Heart left ventricle (tissue), 13 donors: ENCODE results near the gene NT5C3B.

Source experiments
- POLR2A ChIP-seq, 2 donors: fragments of 450-650 bp; IDR thresholded peaks; one replicate each; pipeline ENCODE4 v1.6.1; 2017; ENCODE audit warnings: antibody characterized with exemption in 2 of 2, mild to moderate bottlenecking in 2 of 2, moderate library complexity in 2 of 2
- TF ChIP-seq, protein P1 (sequence below), 12 donors: fragments of 200-600 bp; sonication (generic) in 4 of 12; IDR thresholded peaks; one replicate each; pipeline versions ENCODE4 v1.5.0 to v1.8.0; 2018 to 2022; ENCODE audit warnings: antibody characterized with exemption in 12 of 12, mild to moderate bottlenecking in 5 of 12
- donor health status: ischemic (EF 13 %, LVEDD 7.1; RV severe dilation, severe dysfunction).
- donor health status: DM: no; HTN: yes; CAD: no.
- donor health status: DM: no; HTN: no; CAD: no.
- donor health status: ischemic (EF 25% LVEDD 6.9; RV normal size, moderate dysfunction).
- donor health status: ischemic (EF 25% LVEDD 5.7; RV mildly dilated, moderate dysfunction).
- donor health status: ischemic (EF 35%, LVEDD 5.7; RV mildly dilated, moderate dysfunction).
- donor health status: nonischemic (EF 11% LVEDD 7.7; RV severe dilation, severe dysfunction).
- donor health status: DM: yes; HTN: yes; CAD: no.
- donor health status: PGD.
- donor health status: ischemic (EF 29% LVEDD 5.4; RV normal size, mild dysfunction).
- donor health status: nonischemic (EF 23%, LVEDD 6.1; RV moderate dilation, normal function).

DNA sequence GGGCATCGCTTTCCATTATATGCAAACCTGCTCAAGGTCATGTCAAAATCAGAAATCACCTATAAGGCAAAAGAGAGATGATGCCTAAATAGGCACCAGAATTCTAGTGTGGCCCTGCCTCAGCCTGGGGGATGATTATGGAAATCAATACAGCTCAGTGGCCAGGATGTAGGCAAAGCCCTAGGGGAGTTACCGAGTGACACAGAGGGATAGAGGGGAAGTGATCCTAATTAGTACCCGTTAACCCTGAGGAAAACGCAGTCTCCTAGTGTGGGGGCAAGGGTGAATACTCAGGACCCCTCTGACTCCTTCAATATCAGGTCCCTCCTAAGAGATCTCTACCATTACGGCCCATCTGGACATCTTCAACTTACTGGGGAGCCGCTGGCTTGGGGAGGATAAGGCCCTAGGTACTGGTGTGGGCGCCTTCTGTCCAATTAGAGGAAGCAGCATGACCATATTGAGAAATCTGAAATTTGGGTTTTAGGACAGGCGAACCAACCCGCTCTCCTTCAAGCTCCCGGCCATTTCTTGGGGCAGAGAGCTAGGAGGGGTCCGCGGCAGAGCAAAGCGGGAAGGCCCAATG is 725 bp downstream of the NT5C3B start:
- TF ChIP-seq POLR2A (IDR thresholded peaks at IDR 0.05), result no peak
- TF ChIP-seq, protein P1, sequence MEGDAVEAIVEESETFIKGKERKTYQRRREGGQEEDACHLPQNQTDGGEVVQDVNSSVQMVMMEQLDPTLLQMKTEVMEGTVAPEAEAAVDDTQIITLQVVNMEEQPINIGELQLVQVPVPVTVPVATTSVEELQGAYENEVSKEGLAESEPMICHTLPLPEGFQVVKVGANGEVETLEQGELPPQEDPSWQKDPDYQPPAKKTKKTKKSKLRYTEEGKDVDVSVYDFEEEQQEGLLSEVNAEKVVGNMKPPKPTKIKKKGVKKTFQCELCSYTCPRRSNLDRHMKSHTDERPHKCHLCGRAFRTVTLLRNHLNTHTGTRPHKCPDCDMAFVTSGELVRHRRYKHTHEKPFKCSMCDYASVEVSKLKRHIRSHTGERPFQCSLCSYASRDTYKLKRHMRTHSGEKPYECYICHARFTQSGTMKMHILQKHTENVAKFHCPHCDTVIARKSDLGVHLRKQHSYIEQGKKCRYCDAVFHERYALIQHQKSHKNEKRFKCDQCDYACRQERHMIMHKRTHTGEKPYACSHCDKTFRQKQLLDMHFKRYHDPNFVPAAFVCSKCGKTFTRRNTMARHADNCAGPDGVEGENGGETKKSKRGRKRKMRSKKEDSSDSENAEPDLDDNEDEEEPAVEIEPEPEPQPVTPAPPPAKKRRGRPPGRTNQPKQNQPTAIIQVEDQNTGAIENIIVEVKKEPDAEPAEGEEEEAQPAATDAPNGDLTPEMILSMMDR (IDR thresholded peaks at IDR 0.05), result no peak
